ENCODE data around the gene HASPIN. TPM values are rescaled to one million over a fixed set of nuclear protein-coding genes. Genes with fewer than 3 reads are reported as not detected.

Gene HASPIN
- total and polyA plus RNA-seq, 2 of the 8 experiments (the other 6 are each of a cell fraction or from before 2014, with no cell fraction given), result 7.8 to 29.5 TPM

GRCh38 chr17:3763777-3764170, 40.1 kb downstream of the HASPIN start:
- Histone ChIP-seq H2BK12ac (ENCODE audit: low read depth, low read length) (no peak overlapping the region), H2BK20ac (ENCODE audit: low read length) (no peak overlapping the region), H4K5ac (ENCODE audit: insufficient read length, low read depth, low read length) (no peak overlapping the region), H2AK5ac (ENCODE audit: low read depth, low read length) (no peak overlapping the region), H2BK5ac (ENCODE audit: low read depth, low read length) (no peak overlapping the region), H3K18ac (ENCODE audit: extremely low read depth, low read length) (peak overlapping the region; percentile 9; the same call in 1 of the 2 replicates), H4K91ac (replicated peaks; ENCODE audit: insufficient read length, low read length) (no peak overlapping the region), H3K23ac (ENCODE audit: insufficient read length) (no peak overlapping the region), H2BK120ac (replicated peaks; ENCODE audit: low read depth, low read length) (no peak overlapping the region), H4K8ac (ENCODE audit: extremely low read depth, insufficient read depth, low read length) (peak overlapping the region; percentile 20; the same call in 1 of the 2 replicates), H3K23me2 (ENCODE audit: low read depth, low read length) (no peaks in the 10 kb centered on the region), H3K4me3 (ENCODE audit: extremely low read depth in 1 of 4, insufficient read depth in 2 of 4, low read depth in 3 of 4, low read length in 4 of 4) (no peak overlapping the region), H3K4me1 (replicated peaks in 1 of 4; ENCODE audit: control insufficient read depth in 3 of 4, insufficient read depth in 4 of 4, low read length in 3 of 4) (peaks cover 0 to 2% (median 0%) of the 10 kb centered on the region in 4 experiments; a peak in 2 of 7 replicates), H3K27me3 (replicated peaks in 1 of 4; ENCODE audit: control insufficient read depth in 3 of 4, extremely low read depth in 1 of 4, insufficient read depth in 3 of 4, low read length in 3 of 4) (no peaks in the 10 kb centered on the region), H3K4me2 (ENCODE audit: insufficient read depth in 1 of 2, low read depth in 2 of 2, low read length in 2 of 2) (no peak overlapping the region), H4K20me1 (replicated peaks in 1 of 2; ENCODE audit: control insufficient read depth in 1 of 2, insufficient read depth in 2 of 2, low read length in 2 of 2) (no peaks in the 10 kb centered on the region), H3K9me3 (ENCODE audit: insufficient read depth in 2 of 2, low read depth in 1 of 2, low read length in 1 of 2) (peaks cover 0 to 3% of the 10 kb centered on the region in 2 experiments; a peak in 1 of 4 replicates), H3K9ac (replicated peaks in 1 of 4; ENCODE audit: extremely low read depth in 1 of 4, low read depth in 3 of 4, low read length in 3 of 4) (no peak overlapping the region), H2BK15ac (ENCODE audit: low read length) (no peak overlapping the region), H2AFZ (ENCODE audit: low read length) (no peak overlapping the region), H3K79me1 (ENCODE audit: low read depth, low read length) (no peaks in the 10 kb centered on the region), H3K14ac (ENCODE audit: insufficient read length) (no peak overlapping the region), H3K79me2 (ENCODE audit: control insufficient read depth in 1 of 2, insufficient read depth in 2 of 2, low read length in 2 of 2) (no peaks in the 10 kb centered on the region), H3K4ac (replicated peaks; ENCODE audit: insufficient read length, low read depth, low read length) (no peak overlapping the region), H3K36me3 (ENCODE audit: control insufficient read depth in 2 of 4, insufficient read depth in 4 of 4, low read length in 3 of 4) (no peaks in the 10 kb centered on the region), H3K56ac (replicated peaks; ENCODE audit: insufficient read length, low read depth, low read length) (no peak overlapping the region), H3K27ac (ENCODE audit: low read depth, low read length) (no peak overlapping the region)
- TF ChIP-seq CHD2 (IDR thresholded peaks at IDR 0.05; ENCODE audit: low read length), result no peak
- no peak for TF ChIP-seq PHF8 (conservative IDR thresholded peaks at IDR 0.05; ENCODE audit: low read depth, low read length)
- TF ChIP-seq YY1 (IDR thresholded peaks at IDR 0.05; ENCODE audit: low read depth, low read length), result no peak
- no peak for TF ChIP-seq CREB1 (IDR thresholded peaks at IDR 0.05)
- no peak for TF ChIP-seq MAFK (IDR thresholded peaks at IDR 0.05; ENCODE audit: low read depth, low read length)
- whole genome bisulfite sequencing, 2 experiments (ENCODE audit: extremely low coverage in 1 of 2, insufficient coverage in 1 of 2, insufficient read length in 1 of 2, insufficient replicate concordance in 2 of 2, low coverage in 1 of 2, low lambda C conversion rate in 2 of 2, missing lambda C conversion rate in 1 of 2), result 93% methylated on average over 3 of the region's 3 CpGs; no CpG with 5 or more reads in 1 of the 2 experiments
- no peak for DNase-seq (ENCODE audit: low read depth in 1 of 2, low spot score in 2 of 2)
- ChIA-PET POLR2A (ENCODE audit: partially characterized antibody) (no interaction called here), CTCF (ENCODE audit: partially characterized antibody) (interaction anchor here (0.5 to 1.7 kb wide), 3 partner anchors 9 to 42 kb away, joined by 4 to 6 read pairs (median 5); no protein-coding TSS in a partner anchor)
- FAIRE-seq, result no peak

Data from H1 (cell line).